ENCODE measurements around the gene DOCK4.
"Not testable (repeated sequence)": the region's sequence is repeated elsewhere in the genome, so short reads cannot be mapped to it uniquely, and the experiment has no call there.

DOCK4 gene, protein sequence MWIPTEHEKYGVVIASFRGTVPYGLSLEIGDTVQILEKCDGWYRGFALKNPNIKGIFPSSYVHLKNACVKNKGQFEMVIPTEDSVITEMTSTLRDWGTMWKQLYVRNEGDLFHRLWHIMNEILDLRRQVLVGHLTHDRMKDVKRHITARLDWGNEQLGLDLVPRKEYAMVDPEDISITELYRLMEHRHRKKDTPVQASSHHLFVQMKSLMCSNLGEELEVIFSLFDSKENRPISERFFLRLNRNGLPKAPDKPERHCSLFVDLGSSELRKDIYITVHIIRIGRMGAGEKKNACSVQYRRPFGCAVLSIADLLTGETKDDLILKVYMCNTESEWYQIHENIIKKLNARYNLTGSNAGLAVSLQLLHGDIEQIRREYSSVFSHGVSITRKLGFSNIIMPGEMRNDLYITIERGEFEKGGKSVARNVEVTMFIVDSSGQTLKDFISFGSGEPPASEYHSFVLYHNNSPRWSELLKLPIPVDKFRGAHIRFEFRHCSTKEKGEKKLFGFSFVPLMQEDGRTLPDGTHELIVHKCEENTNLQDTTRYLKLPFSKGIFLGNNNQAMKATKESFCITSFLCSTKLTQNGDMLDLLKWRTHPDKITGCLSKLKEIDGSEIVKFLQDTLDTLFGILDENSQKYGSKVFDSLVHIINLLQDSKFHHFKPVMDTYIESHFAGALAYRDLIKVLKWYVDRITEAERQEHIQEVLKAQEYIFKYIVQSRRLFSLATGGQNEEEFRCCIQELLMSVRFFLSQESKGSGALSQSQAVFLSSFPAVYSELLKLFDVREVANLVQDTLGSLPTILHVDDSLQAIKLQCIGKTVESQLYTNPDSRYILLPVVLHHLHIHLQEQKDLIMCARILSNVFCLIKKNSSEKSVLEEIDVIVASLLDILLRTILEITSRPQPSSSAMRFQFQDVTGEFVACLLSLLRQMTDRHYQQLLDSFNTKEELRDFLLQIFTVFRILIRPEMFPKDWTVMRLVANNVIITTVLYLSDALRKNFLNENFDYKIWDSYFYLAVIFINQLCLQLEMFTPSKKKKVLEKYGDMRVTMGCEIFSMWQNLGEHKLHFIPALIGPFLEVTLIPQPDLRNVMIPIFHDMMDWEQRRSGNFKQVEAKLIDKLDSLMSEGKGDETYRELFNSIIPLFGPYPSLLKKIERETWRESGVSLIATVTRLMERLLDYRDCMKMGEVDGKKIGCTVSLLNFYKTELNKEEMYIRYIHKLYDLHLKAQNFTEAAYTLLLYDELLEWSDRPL (N-terminal part only)

DNA sequence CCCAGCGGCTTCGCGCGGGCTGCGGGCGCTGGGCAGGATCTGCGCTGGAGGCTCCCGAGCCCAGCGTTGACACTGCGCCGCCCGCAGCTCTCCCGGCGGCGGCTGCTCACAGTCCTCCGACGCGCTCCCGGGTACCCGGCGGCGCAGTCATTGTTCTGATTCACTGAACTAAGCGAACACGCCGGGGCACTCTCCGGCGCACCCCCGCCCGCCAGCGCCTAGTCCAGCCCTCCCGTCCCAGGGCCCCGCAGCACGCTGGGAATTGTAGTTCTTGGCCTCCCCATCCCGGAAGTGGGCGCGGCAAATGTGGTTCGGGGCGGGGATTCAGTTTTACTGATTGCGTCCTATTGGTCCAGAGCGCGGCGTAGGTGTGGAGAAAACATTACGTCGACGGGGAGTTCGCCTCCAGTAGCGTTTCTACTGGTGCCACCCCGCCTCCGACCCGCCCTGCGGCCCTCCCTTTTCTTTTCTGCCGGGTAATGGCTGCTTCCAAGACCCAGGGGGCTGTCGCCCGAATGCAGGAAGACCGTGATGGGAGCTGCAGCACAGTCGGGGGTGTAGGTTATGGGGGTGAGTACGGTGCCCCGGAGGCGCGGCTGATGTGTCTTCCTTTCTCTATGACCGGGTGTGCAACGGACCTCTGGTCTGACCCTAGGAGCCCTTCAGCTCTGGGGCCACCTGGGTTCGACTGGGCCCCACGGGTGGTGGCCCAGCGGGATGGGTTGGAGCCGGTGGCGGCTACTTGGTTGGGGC, at the start of gene DOCK4, which contains the start of gene ZNF277:
Gene DOCK4 (minus strand): TSS at position 162 of the 753 bp plus-strand sequence. CDS start 261 bp downstream, outside the sequence.
Gene ZNF277 (plus strand): TSS at position 458 of the 753 bp plus-strand sequence. CDS start 22 bp downstream, at position 480.
- peak; percentile 98 to 99 for DNase-seq (ENCODE audit: low read depth in 2 of 2)

DNA sequence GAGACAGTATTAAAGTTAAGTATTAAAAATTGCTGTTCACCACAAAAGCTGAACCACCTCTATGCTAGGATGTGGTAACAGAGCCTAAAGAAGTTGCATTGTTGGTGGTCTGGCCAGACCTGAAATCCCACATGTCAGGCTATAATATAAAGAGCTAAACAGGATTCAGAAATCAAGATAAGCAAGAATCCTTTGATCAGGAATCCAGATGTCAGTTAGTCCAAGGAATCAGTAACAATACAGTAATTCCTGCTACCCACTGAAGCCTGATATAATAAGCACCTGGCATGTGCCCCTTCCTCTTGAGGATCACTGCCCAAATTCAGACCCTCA, 49.2 kb upstream of the DOCK4 start:
- no peak for DNase-seq (ENCODE audit: low read depth in 2 of 2)

DNA sequence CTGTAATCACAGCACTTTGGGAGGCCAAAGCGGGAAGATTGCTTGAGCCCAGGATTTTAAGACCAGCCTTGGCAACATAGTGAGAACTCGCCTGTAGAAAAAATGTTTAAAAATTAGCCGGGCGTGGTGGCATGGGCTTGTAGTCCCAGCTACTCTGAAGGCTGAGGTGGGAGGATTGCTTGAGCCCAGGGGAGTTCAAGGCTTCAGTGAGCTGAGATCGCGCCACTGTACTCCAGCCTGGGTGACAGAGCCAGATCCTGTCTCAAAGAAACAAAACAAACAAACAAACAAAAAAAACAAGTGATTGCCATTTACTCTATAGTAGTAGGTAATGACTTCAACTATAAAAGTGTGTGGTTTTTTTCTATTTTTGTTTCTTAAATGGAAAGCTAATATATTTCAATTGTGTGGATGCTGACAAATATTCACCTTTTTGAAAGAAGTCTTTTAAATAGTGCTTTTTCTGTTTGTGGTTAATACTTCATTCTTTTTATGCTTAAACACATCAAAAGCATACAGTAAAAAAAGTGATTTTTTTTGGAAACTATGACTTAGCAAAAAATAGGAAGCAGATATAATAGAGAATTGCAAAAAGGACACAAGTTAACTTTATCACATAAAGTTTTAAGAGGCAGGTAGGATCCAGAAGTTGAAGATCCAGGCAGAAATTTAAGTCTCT, 48.6 kb upstream of the DOCK4 start:
- no peak for DNase-seq (ENCODE audit: low read depth in 2 of 2)

DNA sequence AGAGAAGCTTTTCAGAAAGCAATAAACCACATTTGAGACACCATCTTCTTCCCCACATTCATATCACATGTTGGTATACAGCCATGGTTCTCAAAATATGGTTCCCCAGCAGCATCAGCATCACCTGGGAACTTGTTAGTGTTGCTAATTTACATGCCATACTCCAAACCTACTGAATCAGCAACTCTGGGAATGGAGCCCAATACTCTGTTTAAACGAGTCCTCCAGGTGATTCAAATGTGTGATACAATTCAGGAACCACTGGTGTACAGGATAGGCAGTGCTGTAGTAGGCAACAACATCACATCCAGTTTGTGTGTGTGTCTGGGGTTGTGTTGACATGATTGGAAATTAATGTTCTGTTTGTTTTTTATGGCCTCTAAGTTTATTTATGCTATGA, 48.0 kb upstream of the DOCK4 start:
- DNase-seq (ENCODE audit: low read depth in 2 of 2), result no peak

DNA sequence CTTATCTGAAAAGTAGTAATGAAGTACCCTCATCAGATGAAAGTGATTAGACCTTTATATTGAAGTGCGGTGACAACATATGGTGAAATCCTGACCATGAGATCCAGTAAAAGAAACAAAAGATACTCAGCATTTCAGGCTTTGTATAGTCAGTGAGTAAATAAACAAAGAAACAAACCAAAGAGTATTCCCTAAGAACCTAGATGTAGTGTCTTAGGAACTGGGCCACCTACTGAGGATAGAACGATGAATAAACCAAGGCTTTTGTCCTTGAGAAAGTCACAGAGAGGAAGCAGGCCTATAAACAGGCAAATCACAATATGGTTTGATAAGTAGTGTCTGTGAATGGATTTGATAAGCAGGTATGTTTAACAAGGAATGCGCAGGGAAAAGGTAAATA, 46.5 kb upstream of the DOCK4 start:
- DNase-seq (ENCODE audit: low read depth in 2 of 2), result no peak

DNA sequence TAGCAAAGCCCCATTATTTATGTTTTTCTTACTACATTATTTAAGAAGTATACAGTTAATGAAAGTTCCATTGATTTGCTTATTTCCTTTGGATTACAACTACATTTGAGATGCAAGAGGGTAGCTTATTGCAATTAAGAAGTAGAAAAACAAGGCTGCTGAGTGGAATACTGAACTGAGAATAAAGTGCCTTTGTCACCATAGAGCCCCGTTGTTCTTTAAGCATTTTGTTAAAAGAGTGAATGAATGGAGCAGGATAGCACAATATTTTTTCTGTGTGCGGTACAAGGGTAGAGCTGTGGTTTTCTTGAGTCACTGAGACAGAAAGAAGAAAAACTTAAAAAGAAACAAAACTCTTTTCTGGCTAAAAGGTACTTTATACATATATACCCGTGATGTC, 45.9 kb upstream of the DOCK4 start:
- DNase-seq (ENCODE audit: low read depth in 2 of 2), result no peak

DNA sequence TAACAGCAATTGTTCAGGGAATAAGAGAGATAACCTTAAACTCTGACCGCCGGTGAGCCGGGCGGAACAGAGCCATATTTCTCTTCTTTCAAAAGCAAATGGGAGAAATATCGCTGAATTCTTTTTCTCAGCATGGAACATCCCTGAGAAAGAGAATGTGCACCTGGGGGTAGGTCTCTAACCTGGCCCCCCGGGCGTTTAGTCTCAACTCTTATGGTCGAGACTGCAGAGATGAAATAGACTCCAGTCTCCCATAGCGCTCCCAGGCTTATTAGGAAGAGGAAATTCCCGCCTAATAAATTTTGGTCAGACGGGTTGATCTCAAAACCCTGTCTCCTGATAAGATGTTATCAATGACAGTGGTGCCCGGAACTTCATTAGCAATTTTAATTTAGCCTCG, 43.8 kb upstream of the DOCK4 start:
- DNase-seq (ENCODE audit: low read depth in 2 of 2), result not testable (repeated sequence)

DNA sequence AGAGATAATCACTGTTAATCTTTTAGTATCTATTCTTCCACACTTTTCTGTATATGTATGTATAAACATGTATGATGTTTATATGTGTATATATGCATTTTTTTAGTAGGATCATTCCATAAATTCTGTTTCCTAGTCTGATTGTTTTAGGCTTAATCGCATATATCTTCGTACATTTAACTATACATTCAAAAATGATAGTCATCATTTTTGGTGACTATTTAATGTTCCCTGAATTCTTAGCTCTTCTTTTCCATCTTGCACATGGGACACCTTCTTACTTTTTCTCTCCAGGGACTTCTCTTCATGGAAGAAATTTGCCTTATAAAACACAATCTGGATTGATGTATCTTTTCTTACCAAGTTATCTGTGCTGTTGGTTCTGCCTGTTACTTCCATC, 42.4 kb upstream of the DOCK4 start:
- no peak for DNase-seq (ENCODE audit: low read depth in 2 of 2)

DNA sequence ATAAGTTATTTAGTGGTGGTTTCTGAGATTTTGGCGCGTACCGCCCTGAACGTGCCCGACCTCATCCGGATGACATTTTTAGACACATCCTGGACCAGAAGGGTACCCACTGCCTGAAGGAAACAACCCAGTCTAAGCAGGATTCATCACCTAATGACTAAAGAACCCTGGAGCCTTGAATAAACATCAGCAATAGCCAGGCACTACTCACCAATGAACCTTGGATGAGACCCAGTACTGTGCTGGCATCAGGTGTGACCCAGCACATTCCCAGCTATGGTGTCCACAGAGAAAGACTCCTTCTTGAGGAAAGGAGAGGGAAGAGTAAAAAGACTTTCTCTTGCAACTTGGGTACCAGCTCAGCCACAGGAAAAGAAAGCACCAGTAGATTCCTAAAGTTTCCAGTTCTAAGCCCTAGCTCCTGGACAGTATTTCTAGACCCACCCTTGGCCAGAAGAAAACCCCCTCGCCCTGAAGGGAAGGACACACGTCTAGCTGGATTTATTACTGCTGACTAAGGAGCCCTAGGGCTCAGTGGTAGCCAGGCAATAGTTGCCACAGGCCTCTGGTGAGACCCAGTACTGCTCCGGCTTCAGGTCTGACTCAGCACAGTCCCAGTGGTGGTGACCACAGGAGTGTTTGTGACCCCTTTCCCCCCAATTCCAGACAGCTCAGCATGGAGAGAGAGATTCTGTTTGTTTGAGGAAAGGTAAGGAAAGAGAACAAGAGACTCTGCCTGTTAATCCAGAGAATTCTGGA, 32.8 kb upstream of the DOCK4 start:
- no peak for DNase-seq (ENCODE audit: low read depth in 2 of 2)

DNA sequence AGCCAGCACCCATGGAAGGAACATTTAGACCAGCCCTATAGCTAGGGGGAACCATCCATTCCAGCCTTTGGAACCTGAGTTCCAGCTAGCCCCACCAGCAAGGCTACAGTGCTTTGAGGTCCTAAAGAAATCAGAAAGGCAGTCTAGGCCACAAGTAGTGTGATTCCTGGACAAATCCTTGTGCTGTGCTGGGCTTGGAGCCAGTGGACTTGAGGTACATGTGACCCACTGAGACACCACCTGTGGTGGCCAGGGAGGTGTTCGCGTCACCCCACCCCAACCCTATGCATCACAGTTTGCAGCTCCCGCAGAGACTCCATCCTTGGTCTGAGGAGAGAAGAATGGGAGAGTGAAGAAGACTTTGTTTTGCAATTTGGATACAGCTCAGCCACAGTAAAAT, 32.1 kb upstream of the DOCK4 start:
- no peak for DNase-seq (ENCODE audit: low read depth in 2 of 2)

DNA sequence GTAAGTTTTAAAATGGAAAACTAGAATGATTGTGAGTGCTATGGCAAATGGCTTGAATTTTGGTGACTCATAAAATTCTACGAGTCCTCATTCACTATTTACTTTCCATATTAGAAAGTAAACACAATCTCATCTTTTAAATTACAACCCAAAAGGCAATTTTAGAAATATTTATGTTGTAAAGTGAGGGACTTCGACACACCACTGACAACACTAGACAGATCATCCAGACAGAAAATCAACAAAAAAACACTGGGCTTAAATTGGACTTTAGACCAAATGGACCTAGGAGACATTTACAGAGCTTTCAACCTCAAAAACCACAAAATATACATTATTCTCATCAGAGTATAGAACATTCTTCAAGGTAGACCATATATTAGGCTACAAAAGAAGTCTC, 30.4 kb upstream of the DOCK4 start:
- DNase-seq (ENCODE audit: low read depth in 2 of 2), result no peak

DNA sequence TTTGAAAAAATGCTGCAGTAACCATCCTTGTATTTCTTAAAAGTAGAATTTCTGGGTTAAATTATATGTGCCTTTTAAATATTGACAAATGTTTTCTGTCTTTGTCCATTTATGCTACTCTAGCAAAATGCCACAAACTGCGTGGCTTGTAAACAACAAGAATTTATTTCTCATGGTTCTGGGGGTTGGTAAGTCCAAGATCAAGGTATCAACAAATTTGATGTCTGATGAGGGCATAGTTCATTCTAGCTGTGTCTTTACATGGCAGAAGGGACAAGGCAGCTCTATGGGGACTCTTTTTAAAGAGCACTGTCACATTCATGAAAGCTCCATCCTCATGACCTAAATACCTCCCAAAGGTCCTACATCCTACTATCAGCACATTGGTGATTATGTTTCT, 27.9 kb upstream of the DOCK4 start:
- DNase-seq (ENCODE audit: low read depth in 2 of 2), result no peak

DNA sequence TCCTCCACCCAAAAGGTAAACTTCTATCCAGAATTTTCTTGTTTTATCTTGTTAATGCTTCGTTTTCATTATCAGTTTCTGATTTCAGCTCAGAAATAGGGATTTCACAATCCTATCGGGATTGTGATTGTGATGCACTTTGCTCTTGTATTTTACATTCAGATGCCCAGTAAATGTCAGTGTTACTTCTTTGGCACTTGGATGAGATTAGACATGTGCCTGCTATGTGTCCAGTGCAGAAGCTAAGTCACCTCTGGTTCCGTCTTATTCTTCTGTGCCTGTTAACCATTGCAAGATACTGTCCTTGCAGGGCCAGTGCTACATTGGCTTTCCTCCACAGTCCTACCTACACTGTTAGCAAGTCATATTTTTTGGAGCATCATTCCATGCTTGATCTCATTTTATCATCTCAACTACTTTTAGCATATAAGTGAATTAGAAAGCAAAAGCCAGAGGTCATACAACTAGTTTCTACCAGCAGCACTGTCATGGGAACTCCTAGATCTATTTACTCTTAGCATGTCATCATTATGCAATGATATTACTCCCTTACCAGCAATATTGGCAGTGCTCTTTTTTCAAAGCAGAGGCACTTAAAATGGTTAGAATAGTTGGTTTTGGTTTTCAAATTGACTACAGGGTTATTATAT, 27.0 kb upstream of the DOCK4 start:
- DNase-seq (ENCODE audit: low read depth in 2 of 2), result no peak

DNA sequence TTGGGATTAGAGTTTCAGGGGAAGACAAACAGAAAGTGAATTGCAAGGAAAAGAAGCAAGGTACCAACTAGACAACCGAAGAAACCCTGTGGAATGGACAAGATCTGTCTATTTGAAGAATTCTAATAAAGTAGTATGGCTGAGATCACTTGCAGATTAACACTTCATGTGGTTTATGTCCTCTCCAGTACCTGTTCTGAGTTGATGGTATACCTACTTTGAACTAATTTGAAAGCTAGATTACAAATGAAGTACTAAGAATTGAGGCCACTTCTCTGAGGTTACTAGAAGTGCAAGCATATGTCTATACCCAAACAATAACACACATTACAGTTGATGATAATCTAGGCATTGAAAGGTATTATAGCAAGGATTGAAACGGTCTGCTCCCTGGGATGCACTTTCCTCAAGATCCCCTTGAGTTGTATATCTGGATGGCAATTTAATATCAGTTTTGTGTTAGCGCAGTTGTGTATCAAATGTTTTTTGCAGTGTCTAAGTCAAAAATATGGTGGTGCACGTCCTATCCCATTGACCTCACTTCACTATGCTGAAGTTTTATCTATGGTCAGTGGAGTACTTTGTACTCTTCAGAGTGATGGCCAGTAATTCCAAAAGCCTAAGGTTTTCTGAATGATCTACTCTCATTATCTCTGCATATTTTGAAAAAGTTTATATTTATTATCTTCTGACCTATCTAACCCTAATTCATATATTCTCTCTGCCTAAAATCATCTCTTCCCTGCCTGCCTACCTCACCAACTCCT, 26.2 kb upstream of the DOCK4 start:
- DNase-seq (ENCODE audit: low read depth in 2 of 2), result no peak

DNA sequence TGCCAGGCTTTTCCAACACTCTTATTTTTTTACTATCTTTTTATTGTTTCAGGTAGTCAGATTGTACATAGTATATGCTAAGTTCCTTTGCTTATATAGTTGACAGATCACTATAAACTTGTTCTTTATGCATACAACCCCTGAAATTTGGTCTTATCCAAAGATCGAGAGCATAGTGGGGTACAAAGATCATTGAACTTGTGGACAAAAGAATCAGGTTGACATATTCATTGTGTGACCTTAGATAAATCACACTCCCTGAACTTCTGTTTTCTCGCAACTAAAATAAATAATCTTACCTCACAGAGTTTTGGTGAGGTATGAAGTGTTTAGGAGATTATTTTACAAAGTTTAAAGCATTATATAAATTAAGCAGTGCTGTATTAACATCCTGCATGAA, 22.4 kb upstream of the DOCK4 start:
- DNase-seq (ENCODE audit: low read depth in 2 of 2), result no peak

DNA sequence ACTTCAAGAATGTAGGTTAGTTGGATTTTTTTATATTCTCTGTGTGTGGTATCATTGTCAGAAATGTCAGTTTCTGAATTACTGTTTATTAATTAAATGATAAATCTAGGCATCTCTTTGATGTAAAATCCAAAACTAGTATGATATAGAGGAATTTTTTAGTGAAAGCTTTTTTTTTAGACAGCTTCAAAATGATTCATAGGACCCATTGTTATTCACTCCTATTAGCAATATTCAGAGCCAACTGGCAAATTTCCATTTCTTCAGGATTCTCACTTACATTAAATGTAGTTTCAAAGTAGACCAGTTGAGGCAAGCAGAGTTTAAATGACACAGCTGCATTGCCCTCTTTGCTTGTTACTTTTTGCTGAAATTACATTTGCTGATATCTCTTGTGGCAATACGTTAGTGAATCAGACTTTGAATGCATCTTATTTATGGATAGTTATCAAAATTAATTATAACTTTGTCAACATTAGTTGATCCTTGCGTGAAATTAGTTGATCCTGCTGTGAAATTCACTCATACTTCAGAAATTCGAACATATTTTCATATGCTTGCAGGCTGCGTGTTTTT, 20.6 kb upstream of the DOCK4 start:
- no peak for DNase-seq (ENCODE audit: low read depth in 2 of 2)

DNA sequence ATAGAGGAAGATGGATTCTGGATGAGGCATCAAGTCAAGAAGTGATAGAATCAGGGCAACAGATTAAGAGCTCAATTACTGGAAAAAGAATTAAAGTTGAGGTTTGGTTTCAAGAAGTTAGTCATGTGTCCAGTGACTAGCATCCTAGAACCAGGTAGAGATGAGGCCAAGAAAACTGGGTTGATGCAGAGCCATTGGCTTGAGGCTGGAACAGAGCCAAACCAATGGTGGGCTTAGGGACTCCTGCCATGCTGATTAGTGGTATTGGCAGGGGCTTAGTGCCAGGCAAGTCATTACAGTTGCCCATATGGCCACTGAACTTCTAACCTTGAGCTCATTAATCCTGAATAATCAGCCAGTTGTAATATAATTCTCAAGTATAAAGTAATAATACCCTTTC, 18.8 kb upstream of the DOCK4 start:
- no peak for DNase-seq (ENCODE audit: low read depth in 2 of 2)

DNA sequence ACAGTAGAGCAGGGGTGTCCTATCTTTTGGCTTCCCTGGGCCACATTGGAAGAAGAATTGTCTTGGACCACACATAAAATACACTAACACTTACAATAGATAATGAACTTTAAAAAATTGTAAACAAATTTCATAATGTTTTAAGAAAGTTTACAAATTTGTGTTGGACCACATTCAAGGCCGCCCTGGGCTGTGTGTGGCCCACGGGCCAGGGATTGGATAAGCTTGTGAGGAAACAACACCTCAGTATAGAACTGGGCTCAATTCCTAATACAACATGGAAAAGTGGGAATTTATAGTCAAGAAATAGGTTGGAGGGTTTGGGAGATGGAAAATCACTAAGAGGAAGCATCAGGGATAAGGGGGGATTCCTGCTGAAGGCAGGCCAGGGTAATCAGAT, 18.0 kb upstream of the DOCK4 start:
- DNase-seq (ENCODE audit: low read depth in 2 of 2), result no peak
